Left cardiac atrium (tissue), 4 donors: ENCODE measurements around the gene MSANTD3. TPM values are rescaled to one million over a fixed set of nuclear protein-coding genes. Genes with fewer than 3 reads are reported as not detected.

Experiments
- ATAC-seq, 2 donors: fragments of 200-7000 bp; cut with Tn5 transposase; one replicate each; pipeline ENCODE4 v1.9.1; 2020; ENCODE audit warnings: mild to moderate bottlenecking in 2 of 2, moderate library complexity in 2 of 2
- DNase-seq: peaks from one replicate; pipeline ENCODE4 v3.0.0-alpha.2; 2020
- intact Hi-C, 2 donors: fragments of 100-400 bp; cut with DNase I; formaldehyde crosslinking; loops; one replicate each; pipeline versions ENCODE4 v1.14.1 to v1.15.1; 2022 to 2023
- total RNA-seq, 2 donors: library from RNA; stranded (reverse); fragmentation: NEBNext Ultra II Directional; extraction: Animal tissue kit (Norgen Biotek cat#: 25700); gene quantifications; one replicate each; pipeline ENCODE4 v1.2.1, GENCODE V29; 2021
- donor health status: DM: no; HTN: yes; CAD: no.
- donor health status: DM: no; HTN: yes; CAD: no; lungs with severe emphysema.
- donor health status: DM: yes; HTN: yes; CAD: no.
- donor health status: Dilated cardiomyopathy.

MSANTD3 gene
- total RNA-seq, 2 donors from 2014 or later: 14.6 to 25.9 TPM

DNA sequence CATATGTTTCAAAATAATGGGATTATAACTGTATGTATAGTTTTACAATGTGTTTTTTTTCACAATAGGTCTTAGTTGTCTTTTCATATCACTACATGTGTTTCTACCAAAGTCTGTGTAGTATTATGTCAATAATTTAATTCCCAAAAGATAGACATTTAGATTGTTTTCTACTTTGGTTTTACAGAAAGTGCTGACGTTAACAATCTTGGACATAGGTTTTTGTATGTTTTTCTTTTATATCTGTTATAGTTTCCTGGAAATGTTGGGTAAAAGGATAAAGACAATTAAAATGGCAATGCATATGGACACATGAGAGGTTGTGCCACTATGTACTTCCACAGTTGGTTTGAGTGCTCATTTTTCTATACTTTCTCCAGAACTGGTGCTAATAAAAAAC is 61.2 kb downstream of the MSANTD3 start:
- no peak for ATAC-seq
- no peak for DNase-seq
- intact Hi-C loops: no loop called here

DNA sequence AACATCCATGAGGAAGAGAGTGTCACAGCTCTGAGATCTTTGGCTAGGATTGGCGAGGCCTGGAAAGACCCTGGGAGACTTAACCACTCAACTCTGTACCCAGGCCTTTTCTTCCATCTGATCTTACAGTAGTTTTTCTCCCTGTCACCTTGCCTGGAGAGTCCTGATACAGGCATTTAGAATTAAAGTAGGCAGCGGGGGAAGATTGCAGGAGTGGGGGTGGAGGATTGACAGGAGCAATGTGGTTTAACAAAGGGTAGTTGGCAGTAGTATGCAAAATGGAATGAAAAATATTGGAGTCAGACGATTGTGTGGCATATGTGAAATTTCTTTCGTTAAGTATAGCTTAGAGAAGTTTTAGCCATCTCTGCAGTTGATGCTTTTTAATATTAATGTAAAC is 62.9 kb downstream of the MSANTD3 start:
- ATAC-seq (no peak), DNase-seq (no peak)
- intact Hi-C loops: no loop called here

DNA sequence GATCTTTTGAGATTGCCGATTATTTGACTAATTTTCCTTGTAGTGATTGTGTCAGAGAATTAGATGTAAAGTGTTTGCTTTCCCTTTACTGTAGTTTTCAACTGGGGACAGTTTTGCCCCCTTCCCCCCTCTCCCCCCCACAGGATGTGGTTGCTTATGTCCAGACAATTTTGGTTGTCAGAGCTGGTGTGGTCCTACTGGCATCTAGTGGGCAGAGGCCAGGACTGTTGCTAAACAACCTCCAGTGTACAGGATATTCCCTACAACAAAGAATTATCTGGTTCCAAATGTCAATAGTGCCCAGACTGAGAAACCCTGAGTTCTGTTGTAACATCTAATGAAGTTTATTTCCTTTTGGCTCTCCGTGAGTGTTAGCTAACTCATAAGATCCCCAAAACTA is 66.0 kb downstream of the MSANTD3 start:
- intact Hi-C loops: no loop called here
- DNase-seq: no peak
- peak in 1 of 2 donors; percentile 54 for ATAC-seq

DNA sequence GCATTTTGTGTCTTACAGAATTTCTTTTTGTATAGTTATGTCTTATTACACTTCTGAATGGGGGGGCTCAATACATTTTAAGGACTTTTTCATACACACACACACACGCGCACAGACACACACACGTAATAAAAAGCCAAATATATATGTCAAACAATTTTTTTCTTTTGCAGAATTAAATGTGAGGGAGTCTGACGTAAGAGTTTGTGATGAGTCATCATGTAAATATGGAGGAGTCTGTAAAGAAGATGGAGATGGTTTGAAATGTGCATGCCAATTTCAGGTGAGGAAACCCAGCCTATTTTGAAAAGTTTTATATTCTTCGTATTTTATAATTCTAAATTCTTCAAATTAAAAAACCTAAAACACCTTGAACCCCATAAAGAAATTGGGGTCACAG is 71.6 kb downstream of the MSANTD3 start:
- intact Hi-C loops: no loop called here
- ATAC-seq (no peak), DNase-seq (no peak)

DNA sequence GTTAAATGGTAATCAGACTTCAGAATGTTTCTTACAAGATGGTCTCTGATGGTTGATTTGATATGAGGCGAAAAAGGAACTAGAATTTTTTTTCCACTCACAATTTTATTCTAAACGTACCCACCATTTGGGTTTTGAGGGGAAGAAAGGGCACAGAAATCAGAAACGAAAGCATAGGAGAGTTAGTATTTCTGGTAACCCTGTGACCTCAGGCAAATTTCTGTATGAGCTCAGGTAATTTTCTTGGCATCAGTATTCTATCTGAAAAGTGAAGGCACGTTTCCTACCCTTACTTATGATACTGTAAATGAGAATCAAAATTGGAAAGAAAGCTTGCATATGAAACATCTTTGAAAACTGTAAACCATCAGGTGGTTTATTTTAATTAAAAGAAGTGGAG is 72.5 kb downstream of the MSANTD3 start:
- intact Hi-C loops: no loop called here
- no peak for ATAC-seq
- DNase-seq: no peak

DNA sequence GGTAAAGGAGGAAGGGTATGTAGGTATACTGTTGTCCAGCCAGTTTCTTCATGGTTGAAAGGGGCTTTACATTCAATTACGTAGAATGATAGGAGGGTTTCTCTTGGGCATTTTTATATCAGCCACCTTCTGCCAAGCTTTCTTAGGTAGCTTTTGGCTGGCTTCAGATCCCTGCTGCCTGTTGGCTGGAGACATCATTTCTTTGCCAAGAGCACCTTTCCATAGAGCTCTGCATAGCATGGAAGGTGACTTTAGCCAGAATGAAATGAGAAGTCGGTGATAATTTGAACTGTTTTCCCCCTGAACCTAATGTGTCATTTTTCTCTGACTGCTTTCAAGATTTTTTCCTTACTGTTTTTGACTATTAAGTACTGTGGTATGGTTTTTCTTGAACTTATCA is 72.9 kb downstream of the MSANTD3 start:
- ATAC-seq (no peak), DNase-seq (no peak)
- intact Hi-C loops: no loop called here

Other genes with a start within 250 kb of the MSANTD3 start
- gene TEX10, start 74.2 kb upstream of the MSANTD3 start, total RNA-seq: 10 to 100 TPM in 1 of 2 donors, 1 to 10 TPM in 1; 7.9 to 11.6 TPM
- gene TMEFF1, start 46.0 kb downstream of the MSANTD3 start, total RNA-seq: under 1 TPM in 1 of 2 donors, not detected in 1; 0.35 TPM
- 10 to 100 TPM; 18.6 to 38.0 TPM for gene CAVIN4, start 150.9 kb downstream of the MSANTD3 start, total RNA-seq